T-helper 2 cell (primary cell): Measurements from ENCODE around the gene PLPP2.

ENCODE experiments used
- DNase-seq, 5 experiments: peaks; one replicate each; pipeline versions ENCODE4 v3.0.0 to v3.0.0-alpha.2; 2012 to 2022
- total RNA-seq, 2 donors: gene quantifications; one replicate each; lab custom pipeline; 2026; lab: John Stamatoyannopoulos, UW

The PLPP2 gene
- 1.1 to 4.4 reads per million in 2 donors for total RNA-seq

DNA sequence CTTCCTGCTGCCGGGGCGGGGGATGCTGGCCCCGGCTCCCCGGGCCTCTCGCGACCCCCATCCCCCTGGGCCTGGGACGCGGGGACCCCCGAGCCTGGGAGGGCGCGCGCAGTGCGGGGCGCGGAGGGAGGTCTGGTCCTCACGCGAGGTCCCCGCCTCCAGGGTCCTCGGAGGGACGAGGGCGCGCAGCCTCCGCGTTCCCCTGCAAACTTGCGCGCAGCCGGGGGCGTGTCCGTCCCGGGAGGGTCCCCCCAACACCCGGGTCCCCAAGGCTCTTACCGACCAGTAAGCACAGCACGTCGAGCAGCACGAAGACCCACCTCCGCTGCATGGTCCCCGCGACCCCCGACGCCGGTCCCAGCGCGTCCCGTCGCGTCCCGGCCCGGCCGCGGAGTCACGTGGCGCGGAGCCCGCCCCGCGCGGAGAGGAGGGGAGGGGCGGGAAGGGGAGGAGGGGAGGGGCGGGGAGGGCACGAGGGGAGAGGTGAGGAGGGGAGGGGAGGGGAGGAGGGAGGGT is at the start of gene PLPP2:
Gene PLPP2 (minus strand): TSS at position 398 of the 516 bp plus-strand sequence. CDS start 67 bp downstream, at position 331.
- no peak for DNase-seq

DNA sequence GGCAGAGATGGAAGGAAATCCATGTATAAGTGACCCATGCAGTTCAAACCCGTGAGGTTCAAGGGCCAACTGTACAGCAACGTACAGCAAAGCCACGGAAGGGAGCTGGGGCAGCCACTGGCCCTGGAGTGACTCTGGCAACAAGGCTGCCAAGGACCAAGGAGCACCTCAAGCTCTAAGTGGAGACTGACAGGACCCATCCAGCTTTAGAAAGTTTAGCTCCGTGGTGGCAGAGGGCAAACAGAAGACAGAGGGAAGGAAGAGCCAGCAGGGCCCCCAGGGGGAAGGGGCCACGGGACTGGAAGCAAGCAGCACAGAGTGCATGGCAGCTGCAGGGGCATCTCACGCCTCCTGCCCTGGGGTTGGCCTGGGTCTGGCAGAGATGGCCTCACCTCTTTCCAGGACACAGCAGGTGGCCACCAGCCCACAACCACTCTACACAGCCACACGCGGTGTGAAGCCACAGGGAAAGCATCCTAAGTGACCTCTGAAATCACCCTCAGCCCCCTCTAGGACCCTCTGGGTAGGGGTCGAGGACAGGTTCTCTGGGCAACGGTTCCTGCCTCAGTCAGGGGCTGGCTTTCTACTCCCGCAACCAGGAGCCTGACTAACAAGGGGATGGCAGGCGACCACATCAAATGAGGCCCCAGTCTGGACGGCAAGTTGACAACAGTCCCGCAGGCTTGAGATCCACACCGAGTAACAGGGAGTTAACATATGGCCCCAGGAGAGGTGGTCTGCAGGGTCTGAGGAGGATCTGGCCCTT is 49.6 kb upstream of the PLPP2 start:
- DNase-seq, result no peak

DNA sequence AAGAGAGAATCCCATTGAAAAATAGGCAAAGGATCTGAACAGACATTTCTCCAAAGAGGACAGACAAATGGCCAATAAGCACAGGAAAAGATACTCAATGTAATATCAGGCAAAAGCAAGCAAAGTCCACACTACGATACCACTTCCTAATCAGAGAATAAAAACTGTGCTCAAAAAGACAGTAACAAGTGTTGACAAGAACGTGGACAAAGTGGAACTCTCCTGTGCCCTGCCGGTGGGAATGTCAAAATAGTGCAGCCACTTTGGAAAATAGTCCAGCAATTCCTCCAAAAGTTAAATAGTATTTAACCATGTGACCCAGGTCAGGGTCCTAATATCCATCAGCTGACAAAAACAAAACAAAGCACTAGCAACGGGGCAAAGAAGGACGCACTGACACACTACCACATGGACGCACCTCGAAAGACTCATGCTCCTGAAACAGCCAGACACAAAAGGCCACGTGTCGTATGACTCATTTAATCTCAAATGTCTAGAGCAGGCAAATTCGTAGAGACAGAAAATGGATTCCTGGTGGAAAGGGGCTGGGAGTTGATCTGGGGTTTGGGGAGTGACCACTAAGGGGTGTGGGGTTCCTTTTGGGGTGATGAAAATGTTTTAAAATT is 48.2 kb upstream of the PLPP2 start:
- no peak for DNase-seq

DNA sequence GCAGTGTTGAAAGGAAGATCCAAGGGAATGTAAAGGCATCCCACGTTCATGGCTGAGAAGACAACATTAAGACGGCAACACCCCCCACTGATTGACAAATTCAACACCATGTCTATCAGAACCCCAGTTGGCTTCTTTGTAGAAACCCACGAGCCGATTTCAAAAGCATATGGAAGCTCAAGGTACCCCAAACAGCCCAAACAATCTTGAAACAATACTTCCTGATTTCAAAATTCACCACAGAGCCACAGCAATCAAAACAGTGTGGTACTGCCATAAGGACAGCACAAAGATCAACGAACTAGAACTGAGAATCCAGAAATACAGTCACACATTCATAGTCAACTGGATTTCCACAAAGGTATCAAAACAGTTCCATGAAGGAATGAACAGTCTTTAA is 47.2 kb upstream of the PLPP2 start:
- no peak for DNase-seq

DNA sequence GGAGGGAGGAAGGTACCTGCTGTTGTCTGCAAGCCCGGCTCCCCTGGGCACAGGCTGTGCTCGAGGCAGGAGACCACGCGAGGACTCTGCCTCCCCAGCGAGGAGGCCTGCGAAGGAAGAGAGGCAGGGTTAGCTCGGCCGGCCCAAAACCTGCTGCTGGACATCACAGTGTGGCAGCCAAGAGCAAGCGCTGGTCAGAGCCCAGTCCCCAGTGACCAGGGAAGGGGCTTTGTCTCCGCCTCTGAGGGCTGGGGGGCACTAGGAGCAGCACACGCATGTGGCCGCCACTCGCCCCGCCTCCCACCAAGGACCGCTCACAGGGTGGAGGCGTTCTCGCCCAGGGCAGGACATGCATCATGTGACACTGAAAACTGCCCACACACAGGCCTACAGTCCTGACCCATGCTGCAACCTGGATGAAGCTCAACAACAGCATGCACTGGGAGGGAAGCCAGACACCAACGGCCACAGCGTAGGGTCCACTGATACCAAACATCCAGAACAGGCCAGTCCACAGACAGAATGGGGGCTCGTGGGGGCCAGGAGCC is 44.9 kb upstream of the PLPP2 start:
- no peak for DNase-seq

DNA sequence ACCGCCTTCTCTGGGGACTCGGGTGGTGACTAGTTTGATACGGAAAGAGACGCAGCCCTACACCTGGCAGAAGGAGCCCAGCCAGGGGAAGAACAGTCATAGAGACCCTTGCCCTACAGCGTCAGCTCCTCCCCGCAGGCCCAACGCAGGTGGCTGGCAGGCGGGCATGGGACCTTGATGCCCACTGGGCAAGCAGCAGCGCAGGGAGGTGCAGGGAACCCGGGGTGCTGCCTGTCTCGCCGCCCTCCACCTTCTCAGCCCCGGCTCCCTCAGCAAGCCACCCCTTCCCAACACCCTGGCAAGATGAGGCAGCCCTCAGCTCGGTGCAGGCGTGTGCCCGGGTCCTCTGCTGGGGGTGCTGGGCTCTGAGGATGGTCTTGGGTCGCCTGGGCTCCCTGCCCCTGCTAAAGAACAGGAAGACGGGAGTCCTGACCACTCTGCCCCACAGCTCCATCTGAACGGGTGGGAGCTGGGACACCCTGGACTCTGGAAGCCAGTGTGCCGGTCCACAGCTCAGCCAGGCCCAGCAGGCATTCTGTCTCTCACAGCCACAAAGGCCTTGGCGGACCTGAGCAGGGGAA is 44.4 kb upstream of the PLPP2 start:
- no peak for DNase-seq

DNA sequence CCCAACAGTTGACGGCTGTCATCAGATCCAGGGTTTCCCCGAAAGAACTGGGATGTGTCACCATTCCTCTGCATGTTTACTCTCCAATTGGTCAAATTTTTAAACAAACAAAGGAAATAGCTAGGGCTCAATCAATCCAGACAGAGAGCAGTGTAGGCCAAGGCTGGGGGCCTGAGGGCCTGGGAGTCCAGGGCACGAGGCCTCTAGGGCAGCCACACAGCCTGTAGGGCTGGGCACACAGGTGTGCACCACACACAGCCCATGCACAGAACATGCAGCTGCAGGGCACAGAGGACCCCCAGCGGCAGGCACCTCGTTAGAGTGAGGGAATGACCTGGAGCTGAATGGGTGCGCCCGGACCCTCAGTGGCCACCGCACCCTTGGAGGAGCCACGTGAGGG is 43.9 kb upstream of the PLPP2 start:
- DNase-seq, result no peak

DNA sequence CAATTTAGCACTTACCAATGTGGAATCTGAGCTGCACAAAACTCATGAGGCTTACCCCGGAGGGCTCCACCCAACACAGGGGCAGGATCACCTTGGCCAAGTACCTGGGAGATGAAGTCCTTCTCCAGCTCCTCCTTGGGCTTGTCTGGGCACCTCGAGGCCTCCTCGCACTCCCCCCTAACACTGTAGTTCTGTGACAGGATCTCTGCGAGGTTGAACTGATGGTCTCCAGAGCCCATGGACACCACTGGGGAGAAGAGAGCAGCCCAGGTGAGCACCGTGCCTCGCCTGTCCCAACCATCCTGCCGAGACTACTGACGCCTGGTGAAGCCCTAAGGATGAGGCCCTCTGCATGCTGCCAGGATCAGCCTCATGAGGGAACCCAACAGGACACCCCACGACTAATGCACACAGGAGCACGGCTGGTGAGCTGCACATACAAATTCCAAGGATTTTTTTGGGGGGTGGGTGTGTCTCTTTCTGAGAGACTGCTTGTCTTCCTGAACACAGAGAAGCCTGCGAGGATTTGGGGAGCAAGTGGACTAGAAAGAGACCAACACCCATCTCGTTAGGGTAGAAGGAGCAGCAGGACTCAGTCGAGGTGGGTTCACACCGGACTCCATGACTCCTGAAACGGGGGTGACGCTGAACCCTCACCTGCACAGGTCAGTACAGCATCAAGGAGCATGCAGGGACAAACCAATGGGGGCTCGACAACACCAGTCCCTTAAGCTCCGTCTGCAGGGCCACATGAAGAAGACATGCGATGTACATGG is 43.3 kb upstream of the PLPP2 start:
- DNase-seq, result no peak

DNA sequence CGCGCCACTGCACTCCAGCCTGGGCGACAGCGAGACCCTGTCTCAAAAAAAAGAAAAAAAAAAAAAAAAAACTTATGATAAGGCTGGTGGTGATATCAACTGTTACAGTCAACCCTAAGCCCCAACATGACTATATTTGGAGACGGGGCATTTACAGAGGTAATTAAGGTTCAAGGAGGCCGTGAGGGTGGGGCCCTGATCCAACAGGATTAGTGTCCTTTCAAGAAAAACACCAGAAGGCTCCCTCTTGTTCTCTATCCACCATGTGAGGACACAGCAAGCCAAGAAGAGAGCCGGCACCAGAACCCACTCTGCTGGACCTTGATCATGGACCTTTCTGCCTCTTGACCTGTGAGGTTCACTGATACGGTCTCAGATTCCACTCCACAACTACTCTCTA is 39.3 kb upstream of the PLPP2 start:
- no peak for DNase-seq

DNA sequence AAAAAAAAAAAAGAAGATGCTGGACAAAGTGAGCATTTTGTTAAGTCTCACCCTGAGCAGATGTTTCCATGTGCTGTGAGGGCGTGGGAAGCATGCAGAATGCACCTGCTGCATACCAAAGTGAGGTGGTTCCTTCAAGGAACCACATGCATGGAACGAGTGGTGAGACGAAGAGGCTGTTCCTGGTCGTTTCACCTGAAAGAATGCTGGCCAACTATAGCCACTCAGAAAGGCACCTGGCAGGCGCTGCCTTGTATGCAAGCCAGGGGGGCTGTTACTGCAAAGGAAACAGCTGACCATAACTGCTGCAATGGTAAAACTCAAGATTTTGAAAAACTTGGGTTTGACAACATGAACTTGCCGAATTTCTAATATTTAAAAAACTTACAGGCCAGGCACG is 38.7 kb upstream of the PLPP2 start:
- DNase-seq, result no peak

DNA sequence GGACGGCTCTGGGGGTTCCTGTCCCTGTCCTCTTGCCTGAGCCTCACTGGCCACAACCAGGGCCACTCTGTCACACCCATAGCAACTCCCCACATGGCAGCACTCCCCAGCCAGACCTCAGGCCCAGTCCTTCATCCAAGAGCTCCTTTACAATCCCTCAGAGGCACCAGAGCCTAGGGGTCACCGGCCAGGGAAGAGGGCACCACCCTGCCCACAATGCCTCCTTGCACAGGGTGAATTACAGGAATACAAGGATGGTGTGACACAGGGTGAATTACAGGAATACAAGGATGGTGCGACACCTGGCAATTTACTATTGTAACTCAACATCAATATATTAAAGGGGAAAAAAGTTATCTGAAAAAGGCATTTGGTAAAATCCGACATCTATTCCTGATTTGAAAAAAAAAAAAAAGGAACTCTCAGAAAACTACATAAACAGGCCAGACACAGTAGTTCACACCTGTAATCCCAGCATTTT is 36.9 kb upstream of the PLPP2 start:
- DNase-seq, result peak in 1 of 5 experiments; percentile 34

DNA sequence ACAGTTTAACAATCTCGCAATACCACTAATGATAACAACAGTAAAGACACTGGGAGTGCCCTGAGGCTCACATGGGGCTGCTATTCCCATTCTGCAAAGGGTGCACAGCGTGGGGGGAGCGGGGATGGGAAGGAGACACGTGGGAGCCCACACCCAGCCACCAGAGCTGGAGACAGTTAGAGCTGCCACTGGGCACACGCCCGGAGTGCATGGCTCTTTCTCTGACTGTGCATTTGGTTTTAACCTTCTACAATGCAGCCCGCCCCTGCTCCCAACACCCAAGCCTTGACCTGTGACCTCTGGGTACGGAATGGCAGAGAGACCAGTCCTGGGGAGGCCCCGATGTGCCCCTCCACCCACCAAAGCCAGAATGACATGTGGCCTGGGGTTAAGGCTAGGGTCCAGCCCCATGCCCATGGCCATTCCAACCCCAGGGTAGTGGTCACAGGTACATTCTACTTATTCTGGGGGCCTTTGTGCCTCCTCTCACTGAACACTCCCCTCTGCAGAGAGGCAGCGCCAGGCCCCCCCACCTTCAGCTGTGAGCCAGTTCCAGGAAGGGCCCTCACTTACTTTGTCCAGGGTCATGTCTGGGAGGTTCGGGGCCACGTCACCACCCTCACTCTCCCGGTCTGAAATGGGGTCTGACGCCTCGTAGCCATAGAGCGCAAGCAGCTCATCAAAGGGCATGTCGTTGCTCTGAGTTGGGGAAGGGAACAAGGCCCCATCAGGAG is 36.3 kb upstream of the PLPP2 start:
- no peak for DNase-seq

DNA sequence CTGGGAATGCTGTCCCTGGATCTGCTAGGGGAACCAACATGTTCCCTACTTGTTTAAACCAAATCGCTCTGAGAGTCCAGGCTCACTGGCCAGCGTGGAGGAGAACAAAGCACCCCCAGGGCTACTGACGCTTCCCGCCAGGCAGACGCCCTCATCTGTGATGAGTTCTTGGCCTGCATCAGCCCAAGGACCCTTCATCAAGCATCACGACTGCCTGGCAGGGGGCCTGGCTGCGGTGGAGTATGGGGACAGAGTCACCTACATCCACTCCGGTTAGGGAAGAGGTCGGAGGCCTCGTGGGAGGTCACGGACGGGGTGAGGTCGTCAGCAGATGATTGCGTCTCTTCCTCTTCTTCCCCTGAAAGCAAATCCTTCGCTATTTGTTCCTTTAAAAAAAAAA is 35.7 kb upstream of the PLPP2 start:
- no peak for DNase-seq

DNA sequence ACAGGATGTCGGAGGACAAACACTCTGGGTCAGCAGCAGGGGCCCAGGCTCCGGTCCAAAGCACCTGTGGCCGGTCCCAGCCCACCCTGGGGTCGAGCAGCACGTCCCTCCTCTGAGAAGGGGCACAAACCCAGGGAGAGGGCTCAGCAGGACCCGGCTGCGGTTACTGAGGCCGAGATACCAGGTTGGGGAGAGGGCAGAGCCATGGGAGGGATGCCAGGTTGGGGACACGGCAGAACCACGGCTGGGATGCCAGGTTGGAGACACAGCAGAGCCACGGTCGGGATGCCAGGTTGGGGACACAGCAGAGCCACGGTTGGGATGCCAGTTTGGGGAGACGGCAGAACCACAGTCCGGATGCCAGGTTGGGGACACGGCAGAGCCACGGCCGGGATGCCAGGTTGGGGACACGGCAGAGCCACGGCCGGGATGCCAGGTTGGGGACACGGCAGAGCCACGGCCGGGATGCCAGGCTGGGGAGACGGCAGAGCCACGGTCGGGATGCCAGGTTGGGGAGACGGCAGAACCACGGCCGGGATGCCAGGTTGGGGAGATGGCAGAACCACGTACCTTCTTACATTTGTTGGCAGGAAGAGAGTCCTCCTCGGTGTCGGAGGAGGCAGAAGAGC is 34.8 kb upstream of the PLPP2 start:
- DNase-seq, result no peak

DNA sequence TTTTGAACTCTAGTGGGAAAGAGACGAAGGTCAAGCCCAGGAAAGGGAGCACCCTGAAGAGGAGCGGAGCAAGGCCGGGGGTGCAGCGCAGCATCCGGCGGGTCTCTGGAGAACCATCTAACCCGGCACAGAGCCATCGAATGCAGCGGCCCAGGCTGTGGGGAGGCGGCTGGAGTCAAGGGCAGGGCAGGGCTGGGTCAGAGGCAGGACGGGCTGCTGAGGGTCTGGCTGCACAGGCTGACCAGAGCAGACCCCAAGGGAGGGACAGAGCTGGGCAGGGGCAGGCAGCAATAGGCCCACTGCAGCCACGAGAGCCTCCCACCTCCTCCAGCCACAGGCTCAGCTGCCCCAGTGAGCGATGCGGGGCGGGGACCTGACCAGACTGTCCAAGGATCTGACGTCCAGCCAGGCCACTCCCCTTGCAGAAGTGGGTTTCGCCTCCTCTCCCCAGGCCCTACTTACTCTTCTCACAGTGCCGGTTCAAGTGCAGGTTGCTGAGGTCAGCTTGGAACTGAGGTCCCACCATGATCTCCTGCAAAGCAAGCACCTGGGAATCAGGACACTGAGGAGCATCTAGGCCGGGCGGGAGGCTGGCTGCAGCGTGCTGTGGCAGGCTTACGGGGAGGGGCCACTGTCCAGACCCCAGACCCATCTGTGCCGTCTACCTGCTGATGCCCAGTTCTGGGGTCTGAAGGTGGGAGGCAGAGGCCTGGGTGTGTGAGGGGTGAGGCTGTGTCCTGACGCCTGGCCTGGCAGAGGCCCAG is 34.2 kb upstream of the PLPP2 start:
- DNase-seq, result no peak

DNA sequence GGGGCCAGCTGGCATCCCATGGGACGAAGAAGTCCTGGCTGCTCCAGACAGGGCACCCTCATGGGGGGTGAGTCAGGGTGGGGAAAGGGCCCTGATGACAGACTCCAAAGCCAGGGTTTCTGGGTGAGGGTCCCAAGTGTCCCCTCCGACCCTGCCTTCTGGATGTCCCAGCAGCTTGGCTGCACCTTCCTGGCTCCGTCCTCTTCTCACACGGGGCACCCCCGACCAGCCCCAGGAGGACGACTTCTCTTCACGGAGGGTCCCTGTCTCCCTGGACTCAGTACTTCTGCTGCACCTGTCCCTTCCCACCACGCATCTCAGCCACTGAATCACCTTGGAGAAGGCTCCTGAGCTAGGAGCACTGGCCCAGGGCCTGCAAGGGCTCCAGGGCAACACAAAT is 33.5 kb upstream of the PLPP2 start:
- DNase-seq, result no peak

DNA sequence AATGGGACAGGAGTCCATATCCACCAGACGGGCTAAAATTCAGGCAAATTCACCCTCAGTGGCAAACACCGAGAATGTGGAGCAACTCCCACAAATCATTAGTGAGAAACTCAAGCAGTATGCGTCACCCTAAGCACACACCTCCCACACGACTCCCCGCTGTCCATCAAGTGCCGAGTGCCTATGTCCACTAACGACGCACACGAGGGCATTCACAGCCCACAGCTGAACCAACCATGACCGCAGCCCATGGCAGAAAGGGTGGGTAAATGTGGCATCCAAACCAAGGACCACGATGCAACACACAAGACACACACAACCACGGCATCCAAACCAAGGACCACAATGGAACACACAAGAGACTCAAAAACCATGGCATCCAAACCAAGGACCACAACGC is 31.4 kb upstream of the PLPP2 start:
- no peak for DNase-seq

DNA sequence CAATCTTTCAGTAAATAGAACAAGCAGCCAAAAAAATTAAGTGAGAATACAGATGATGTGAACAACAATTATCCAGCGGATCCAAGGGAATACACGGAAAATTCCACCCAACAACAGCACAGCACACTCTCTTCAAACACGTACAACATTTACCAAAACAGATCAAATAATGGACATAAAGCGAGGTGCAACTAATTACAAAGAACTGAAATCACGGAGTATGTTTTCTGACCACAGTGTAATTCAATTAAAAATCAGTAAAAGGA is 27.2 kb upstream of the PLPP2 start:
- DNase-seq, result no peak

DNA sequence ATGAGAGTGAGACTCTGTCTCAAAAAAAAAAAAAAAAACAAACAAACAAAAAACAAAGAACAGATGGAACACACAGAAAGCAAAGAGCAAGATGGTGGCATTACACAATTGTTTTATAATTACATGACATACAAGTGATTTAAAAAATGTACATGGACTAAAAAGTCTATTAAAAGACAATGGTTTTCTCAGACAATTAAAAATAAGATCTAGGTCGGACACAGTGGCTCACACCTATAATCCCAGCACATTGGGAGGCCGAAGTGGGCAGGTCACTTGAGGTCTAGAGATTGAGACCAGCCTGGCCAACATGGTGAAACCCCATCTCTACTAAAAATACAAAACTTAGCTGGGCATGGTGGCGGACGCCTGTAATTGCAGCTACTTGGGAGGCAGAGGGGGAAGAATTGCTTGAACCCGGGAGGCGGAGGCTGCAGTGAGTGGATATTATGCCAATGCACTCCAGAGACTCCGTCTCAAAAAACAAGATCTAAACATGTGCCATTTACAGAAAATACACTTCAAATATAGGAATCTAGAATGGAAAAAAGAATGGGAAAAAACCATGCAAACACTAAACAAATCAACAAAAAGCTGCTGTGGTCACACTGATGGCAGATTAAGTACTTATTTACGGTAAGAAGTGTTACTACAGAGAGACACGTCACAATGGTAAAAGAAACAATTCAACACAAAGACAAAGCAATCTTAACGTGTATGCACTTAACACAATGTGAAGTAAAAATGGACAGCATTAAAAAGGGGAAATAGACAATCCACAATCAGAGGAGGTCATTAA is 26.7 kb upstream of the PLPP2 start:
- DNase-seq, result no peak

DNA sequence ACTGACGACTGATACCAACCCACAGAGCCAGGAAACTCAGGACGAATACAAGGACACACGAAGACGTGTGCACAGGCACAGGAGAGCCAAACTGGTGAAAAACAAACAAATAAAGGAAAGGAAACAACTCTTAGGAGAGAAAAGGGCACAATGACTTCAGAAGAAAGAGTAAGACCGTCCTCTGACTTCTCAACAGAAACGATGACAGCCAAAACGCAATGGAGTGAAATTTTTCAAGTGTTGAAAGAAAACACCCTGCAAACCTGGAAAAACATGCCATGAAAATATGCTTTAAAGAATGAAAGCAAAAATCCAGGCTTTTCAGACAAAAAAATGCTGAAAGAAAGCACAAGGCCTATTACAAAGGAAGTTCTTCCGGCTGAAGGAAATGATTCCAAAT is 24.6 kb upstream of the PLPP2 start:
- no peak for DNase-seq
